Glutamatergic neuron (in vitro differentiated cells): ENCODE measurements around the gene TPK1. TPM values are rescaled to one million over a fixed set of nuclear protein-coding genes. Genes with fewer than 3 reads are reported as not detected.
"Not testable (repeated sequence)": the region's sequence is repeated elsewhere in the genome, so short reads cannot be mapped to it uniquely, and the experiment has no call there.

Source experiments
- DNase-seq: peaks from one replicate; pipeline ENCODE4 v3.0.0; 2022
- H3K27ac Mint-ChIP-seq: one replicate; pipeline ENCODE4 v1.8.0; 2020; ENCODE audit warnings: mild to moderate bottlenecking, mixed read lengths, inconsistent platforms; ENCODE audit not compliant: unreplicated experiment
- H3K27me3 Mint-ChIP-seq: one replicate; pipeline ENCODE4 v1.8.0; 2020; ENCODE audit warnings: mild to moderate bottlenecking, moderate library complexity, mixed read lengths, inconsistent platforms; ENCODE audit not compliant: unreplicated experiment
- H3K36me3 Mint-ChIP-seq: one replicate; pipeline ENCODE4 v1.8.0; 2020; ENCODE audit warnings: mild to moderate bottlenecking, mixed read lengths, inconsistent platforms; ENCODE audit not compliant: unreplicated experiment
- H3K4me1 Mint-ChIP-seq: one replicate; pipeline ENCODE4 v1.8.0; 2020; ENCODE audit warnings: mild to moderate bottlenecking, low read depth, mixed read lengths, inconsistent platforms; ENCODE audit not compliant: unreplicated experiment
- H3K4me3 Mint-ChIP-seq: one replicate; pipeline ENCODE4 v1.8.0; 2020; ENCODE audit warnings: mild to moderate bottlenecking, mixed read lengths, inconsistent platforms; ENCODE audit not compliant: unreplicated experiment
- H3K9me3 Mint-ChIP-seq: one replicate; pipeline ENCODE4 v1.8.0; 2020; ENCODE audit warnings: mild to moderate bottlenecking, moderate library complexity, mixed read lengths, inconsistent platforms; ENCODE audit not compliant: unreplicated experiment
- CTCF ChIP-seq: fragments of 200-600 bp; sonication (generic); IDR thresholded peaks from one replicate; pipeline ENCODE4 v1.5.0; 2021; ENCODE audit not compliant: partially characterized antibody, unreplicated experiment
- total RNA-seq: library from RNA; stranded (reverse); fragmentation: NEBNext Ultra II Directional; extraction: Animal tissue kit (Norgen Biotek cat#: 25700); gene quantifications from one replicate; pipeline ENCODE4 v1.2.1, GENCODE V29; 2021; ENCODE audit not compliant: unreplicated experiment

TPK1 gene
- total RNA-seq, 1 donor from 2014 or later = 2.6 TPM

- peaks cover 9% of the 10 kb centered on the region for H3K4me1 Mint-ChIP-seq
- no peak for TF ChIP-seq CTCF
- no peaks in the 10 kb centered on the region for H3K27me3 Mint-ChIP-seq
- no peaks in the 10 kb centered on the region for H3K36me3 Mint-ChIP-seq
- no peak for DNase-seq
- no peaks in the 10 kb centered on the region for H3K9me3 Mint-ChIP-seq
- H3K4me3 Mint-ChIP-seq = no peak overlapping the region
- no peak overlapping the region for H3K27ac Mint-ChIP-seq
Observed at GRCh38 chr7:144784441-144784840, 51.4 kb downstream of the TPK1 start.

- no peak overlapping the region for H3K4me3 Mint-ChIP-seq
- no peak for DNase-seq
- no peak for TF ChIP-seq CTCF
- no peak overlapping the region for H3K27ac Mint-ChIP-seq
- H3K4me1 Mint-ChIP-seq = peaks cover 9% of the 10 kb centered on the region
- H3K27me3 Mint-ChIP-seq = no peaks in the 10 kb centered on the region
- H3K9me3 Mint-ChIP-seq = no peaks in the 10 kb centered on the region
- no peaks in the 10 kb centered on the region for H3K36me3 Mint-ChIP-seq
Observed at GRCh38 chr7:144782883-144783282, 53.0 kb downstream of the TPK1 start.

GRCh38 chr7:144780071-144780608 lies 55.7 kb downstream of the TPK1 start:
- Mint-ChIP-seq H3K27ac (no peak overlapping the region), H3K4me1 (peaks cover 3% of the 10 kb centered on the region), H3K9me3 (no peaks in the 10 kb centered on the region), H3K4me3 (no peak overlapping the region), H3K27me3 (no peaks in the 10 kb centered on the region), H3K36me3 (no peaks in the 10 kb centered on the region)
- no peak for DNase-seq
- no peak for TF ChIP-seq CTCF

- H3K9me3 Mint-ChIP-seq, H3K4me3 Mint-ChIP-seq, H3K27me3 Mint-ChIP-seq, DNase-seq, H3K4me1 Mint-ChIP-seq, H3K36me3 Mint-ChIP-seq, H3K27ac Mint-ChIP-seq: not testable (repeated sequence)
Observed at GRCh38 chr7:144777889-144778288, 58.0 kb downstream of the TPK1 start.

GRCh38 chr7:144777005-144777839 lies 58.6 kb downstream of the TPK1 start:
- Mint-ChIP-seq H3K36me3 (no peaks in the 10 kb centered on the region), H3K27me3 (no peaks in the 10 kb centered on the region), H3K4me1 (no peaks in the 10 kb centered on the region), H3K27ac (no peak overlapping the region), H3K4me3 (no peak overlapping the region), H3K9me3 (no peaks in the 10 kb centered on the region)
- TF ChIP-seq CTCF = no peak
- no peak for DNase-seq
